Kidney (tissue), 14 donors: Measurements from ENCODE around the gene LMX1B. TPM values are rescaled to one million over a fixed set of nuclear protein-coding genes. Genes with fewer than 3 reads are reported as not detected.

ENCODE experiments used
- DNase-seq, 5 donors: peaks; one replicate each; pipeline ENCODE4 v3.0.0-alpha.2; 2013 to 2020
- FAIRE-seq: peaks from 2 replicates; lab custom pipeline; 2012; peaks lifted over from hg19 to GRCh38; lab: Jason Lieb, UNC
- H3K27ac ChIP-seq, 2 donors: one replicate each; pipeline ENCODE4 v1.7.0; 2013; ENCODE audit warnings: low read depth in 2 of 2, low read length in 2 of 2, inconsistent platforms in 1 of 2
- H3K27me3 ChIP-seq: one replicate; pipeline ENCODE4 v1.7.1; 2013; ENCODE audit warnings: low read length, inconsistent platforms; ENCODE audit not compliant: control insufficient read depth, insufficient read depth
- H3K36me3 ChIP-seq, 3 donors: one replicate each; pipeline versions ENCODE4 v1.7.0 to v1.7.1; 2013; ENCODE audit warnings: low read length in 3 of 3, control low read depth in 1 of 3, inconsistent platforms in 1 of 3; ENCODE audit not compliant: insufficient read depth in 3 of 3, control insufficient read depth in 2 of 3
- H3K4me1 ChIP-seq, 3 donors: one replicate each; pipeline versions ENCODE4 v1.7.0 to v1.7.1; 2013; ENCODE audit warnings: low read length in 3 of 3, inconsistent platforms in 1 of 3, low read depth in 1 of 3; ENCODE audit not compliant: control insufficient read depth in 2 of 3, insufficient read depth in 2 of 3
- H3K4me3 ChIP-seq, 3 donors: one replicate each; pipeline versions ENCODE4 v1.7.0 to v1.8.1; 2013; ENCODE audit warnings: low read length in 3 of 3, control low read depth in 1 of 3, inconsistent platforms in 1 of 3
- H3K9ac ChIP-seq, 3 donors: one replicate each; pipeline versions ENCODE4 v1.7.0 to v1.7.1; 2013; ENCODE audit warnings: low read length in 3 of 3, control low read depth in 1 of 3, inconsistent platforms in 1 of 3
- H3K9me3 ChIP-seq, 3 donors: one replicate each; pipeline versions ENCODE4 v1.7.0 to v1.7.1; 2013; ENCODE audit warnings: low read length in 3 of 3, control low read depth in 1 of 3, inconsistent platforms in 1 of 3; ENCODE audit not compliant: control insufficient read depth in 2 of 3, insufficient read depth in 1 of 3
- intact Hi-C: fragments of 100-400 bp; cut with DNase I; formaldehyde crosslinking; loops from one replicate; pipeline ENCODE4 v1.11.1; 2022
- polyA plus RNA-seq: library from polyadenylated mRNA; stranded (reverse); fragments of 350-450 nt; fragmentation: Illumina TruSeq; extraction: RNeasy Lipid Tissue Mini Kit (QIAGEN cat#74804); gene quantifications from one replicate; pipeline ENCODE4 v1.2.3, GENCODE V29; 2014; ENCODE audit warnings: low read depth, low replicate concordance; ENCODE audit not compliant: insufficient read depth
- total RNA-seq: library from RNA; stranded (reverse); fragmentation: NEBNext Ultra II Directional; extraction: Animal tissue kit (Norgen Biotek cat#: 25700); gene quantifications from one replicate; pipeline ENCODE4 v1.2.1, GENCODE V29; 2021
- TF ChIP-seq, protein P1 (sequence below): IDR thresholded peaks from 3 replicates; pipeline ENCODE4 v1.5.1; 2012; ENCODE audit warnings: mild to moderate bottlenecking, moderate library complexity, borderline replicate concordance; ENCODE audit not compliant: insufficient read depth; ENCODE audit errors: extremely low read depth
- donor health status: control.
- donor health status: control.
- donor health status: control.
- donor health status: control.
- donor health status: control.
- donor health status: DM: yes; HTN: yes; CAD: no.
- donor health status: Normal renal cell carcinoma (clear cell type).

Gene LMX1B
- total and polyA plus RNA-seq, 2 donors from 2014 or later: 0.57 to 2.6 TPM

- H3K9ac ChIP-seq: no peak overlapping the region
- H3K27ac ChIP-seq: no peak overlapping the region
- intact Hi-C loops: no loop called here
- H3K36me3 ChIP-seq: no peaks in the 10 kb centered on the region
- no peak for FAIRE-seq
- peak overlapping the region in 1 of 3 donors; percentile 25 for H3K4me3 ChIP-seq
- H3K27me3 ChIP-seq: peaks cover 37% of the 10 kb centered on the region
- peak in 4 of 5 donors; percentile 50 to 77 (median 54) for DNase-seq
- TF ChIP-seq, protein P1, sequence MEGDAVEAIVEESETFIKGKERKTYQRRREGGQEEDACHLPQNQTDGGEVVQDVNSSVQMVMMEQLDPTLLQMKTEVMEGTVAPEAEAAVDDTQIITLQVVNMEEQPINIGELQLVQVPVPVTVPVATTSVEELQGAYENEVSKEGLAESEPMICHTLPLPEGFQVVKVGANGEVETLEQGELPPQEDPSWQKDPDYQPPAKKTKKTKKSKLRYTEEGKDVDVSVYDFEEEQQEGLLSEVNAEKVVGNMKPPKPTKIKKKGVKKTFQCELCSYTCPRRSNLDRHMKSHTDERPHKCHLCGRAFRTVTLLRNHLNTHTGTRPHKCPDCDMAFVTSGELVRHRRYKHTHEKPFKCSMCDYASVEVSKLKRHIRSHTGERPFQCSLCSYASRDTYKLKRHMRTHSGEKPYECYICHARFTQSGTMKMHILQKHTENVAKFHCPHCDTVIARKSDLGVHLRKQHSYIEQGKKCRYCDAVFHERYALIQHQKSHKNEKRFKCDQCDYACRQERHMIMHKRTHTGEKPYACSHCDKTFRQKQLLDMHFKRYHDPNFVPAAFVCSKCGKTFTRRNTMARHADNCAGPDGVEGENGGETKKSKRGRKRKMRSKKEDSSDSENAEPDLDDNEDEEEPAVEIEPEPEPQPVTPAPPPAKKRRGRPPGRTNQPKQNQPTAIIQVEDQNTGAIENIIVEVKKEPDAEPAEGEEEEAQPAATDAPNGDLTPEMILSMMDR: no peak
- no peaks in the 10 kb centered on the region for H3K9me3 ChIP-seq
- peaks cover 0 to 3% (median 0%) of the 10 kb centered on the region in 3 donors for H3K4me1 ChIP-seq
Measured at GRCh38 chr9:126625329-126626126, 11.8 kb downstream of the LMX1B start.

GRCh38 chr9:126626127-126626925 is 12.6 kb downstream of the LMX1B start:
- intact Hi-C loops: no loop called here
- FAIRE-seq (no peak), DNase-seq (peak in 4 of 5 donors; percentile 90 to 93 (median 91))
- Histone ChIP-seq H3K4me1 (peaks cover 0 to 3% (median 0%) of the 10 kb centered on the region in 3 donors), H3K27me3 (peaks cover 32% of the 10 kb centered on the region), H3K9me3 (no peaks in the 10 kb centered on the region), H3K27ac (no peak overlapping the region), H3K36me3 (no peaks in the 10 kb centered on the region), H3K9ac (no peak overlapping the region), H3K4me3 (peak overlapping the region in 1 of 3 donors; percentile 25)
- TF ChIP-seq, protein P1: no peak

GRCh38 chr9:126626926-126627233 is 13.2 kb downstream of the LMX1B start:
- Histone ChIP-seq H3K4me1 (peaks cover 0 to 3% (median 0%) of the 10 kb centered on the region in 3 donors), H3K27me3 (peaks cover 29% of the 10 kb centered on the region), H3K9me3 (no peaks in the 10 kb centered on the region), H3K27ac (no peak overlapping the region), H3K9ac (no peak overlapping the region), H3K4me3 (no peak overlapping the region), H3K36me3 (no peaks in the 10 kb centered on the region)
- TF ChIP-seq, protein P1: no peak
- intact Hi-C loops: no loop called here
- DNase-seq (peak in 1 of 5 donors; percentile 64), FAIRE-seq (no peak)
